BLaER1 treated with 17β-estradiol and CSF1 and Interleukin-3, amounts not matched to agents 10 nM and 100 nM (cell line): Measurements from ENCODE around the gene ADM2.

Experiments used
- H3K27ac ChIP-seq, 11 experiments: shearing (Covaris generic); formaldehyde crosslinking; 2 replicates each; pipeline ENCODE4 v1.8.1; 2022
- H3K27me3 ChIP-seq, 11 experiments: shearing (Covaris generic); formaldehyde crosslinking; 2 replicates each; pipeline ENCODE4 v1.8.1; 2022
- H3K36me3 ChIP-seq, 11 experiments: shearing (Covaris generic); formaldehyde crosslinking; 2 replicates each; pipeline ENCODE4 v1.8.1; 2022
- H3K4me1 ChIP-seq, 10 experiments: shearing (Covaris generic); formaldehyde crosslinking; 2 replicates each; pipeline ENCODE4 v1.8.1; 2022
- H3K4me2 ChIP-seq, 11 experiments: shearing (Covaris generic); formaldehyde crosslinking; 2 replicates each; pipeline ENCODE4 v1.8.1; 2022
- H3K4me3 ChIP-seq, 10 experiments: shearing (Covaris generic); formaldehyde crosslinking; 2 replicates each; pipeline ENCODE4 v1.8.1; 2022
- H3K9ac ChIP-seq, 11 experiments: shearing (Covaris generic); formaldehyde crosslinking; 2 replicates each; pipeline ENCODE4 v1.8.1; 2022
- H3K9me3 ChIP-seq, 11 experiments: shearing (Covaris generic); formaldehyde crosslinking; replicated peaks in 1 of 11; 2 replicates each; pipeline ENCODE4 v1.8.1; 2022
- H4K20me1 ChIP-seq, 11 experiments: shearing (Covaris generic); formaldehyde crosslinking; 2 replicates each; pipeline ENCODE4 v1.8.1; 2022
- Cebpa-rat ChIP-seq, 11 experiments: shearing (Covaris generic); IDR thresholded peaks; 2 replicates each; pipeline ENCODE4 v1.8.1; 2022

Gene ADM2

DNA sequence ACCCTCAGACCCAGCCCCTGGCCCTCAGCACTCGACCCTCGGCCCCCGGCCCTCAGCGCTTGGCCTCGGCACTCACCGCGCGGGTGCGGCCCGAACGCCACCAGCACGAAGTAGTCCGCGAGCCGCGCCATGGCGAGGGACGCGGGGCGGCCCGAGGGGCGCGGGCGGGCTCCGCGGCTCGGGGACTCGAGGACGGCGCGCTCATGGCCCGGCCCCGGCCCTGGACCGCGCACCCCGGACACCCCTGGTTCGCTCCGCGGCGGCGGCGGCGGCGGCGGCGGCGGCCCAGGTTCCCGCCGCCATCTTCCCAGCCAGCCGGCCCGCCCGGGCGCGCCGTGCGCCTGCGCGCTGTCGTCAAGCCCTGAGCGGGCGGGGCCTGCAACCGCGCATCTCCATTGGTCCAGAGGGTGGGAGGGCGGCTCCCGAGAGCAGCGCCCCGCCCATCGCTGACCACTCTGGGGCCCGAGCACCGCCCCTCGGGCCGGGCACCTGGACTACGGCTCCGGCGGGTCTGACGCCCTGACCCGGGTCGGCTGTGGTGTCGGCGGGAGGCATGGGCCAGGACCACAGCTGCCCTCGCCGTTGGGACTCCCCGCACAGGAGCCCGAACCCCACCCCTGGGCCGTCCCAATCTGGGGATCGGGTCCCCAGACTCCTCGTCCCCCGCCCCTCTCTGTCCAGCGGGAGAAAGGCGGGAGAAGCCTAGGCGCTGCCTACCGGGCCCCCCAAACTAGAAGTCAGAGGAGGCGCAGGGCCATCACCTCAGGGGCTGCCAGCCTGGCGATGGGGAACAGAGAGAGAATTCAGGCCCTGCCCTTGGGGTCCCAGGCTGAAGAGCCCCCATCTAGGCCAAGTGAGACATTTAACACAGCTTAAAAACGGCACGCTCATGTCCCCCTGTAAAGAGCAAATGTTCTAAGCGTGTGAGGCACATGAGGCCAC is 6.4 kb upstream of the ADM2 start, which contains the start of gene SBF1:
Gene SBF1 (minus strand): TSS at position 326 of the 942 bp plus-strand sequence. CDS start 195 bp downstream, at position 131.
- H3K27ac ChIP-seq = peak within 1 kb of the TSS; percentile 51 to 88 (median 80); a peak in 21 of 22 replicates
- peaks cover under 1 to 14% (median 5%) of the 10 kb centered on the region in 11 experiments; a peak in 20 of 22 replicates for H3K27me3 ChIP-seq
- peaks cover 57 to 82% (median 77%) of the 10 kb centered on the region in 10 experiments for H3K4me1 ChIP-seq
- peaks cover 43 to 47% (median 44%) of the 10 kb centered on the region in 11 experiments for H4K20me1 ChIP-seq
- H3K9ac ChIP-seq = peak within 1 kb of the TSS; percentile 80 to 94 (median 88)
- peak within 1 kb of the TSS; percentile 78 to 91 (median 82) for H3K4me3 ChIP-seq
- H3K9me3 ChIP-seq = no peaks in the 10 kb centered on the region
- peak within 1 kb of the TSS; percentile 87 to 100 (median 98) for H3K4me2 ChIP-seq
- peaks cover 0 to 13% (median 0%) of the 10 kb centered on the region in 11 experiments; a peak in 2 of 22 replicates for H3K36me3 ChIP-seq
- TF ChIP-seq Cebpa-rat (IDR thresholded peaks at IDR 0.05) = no peak

DNA sequence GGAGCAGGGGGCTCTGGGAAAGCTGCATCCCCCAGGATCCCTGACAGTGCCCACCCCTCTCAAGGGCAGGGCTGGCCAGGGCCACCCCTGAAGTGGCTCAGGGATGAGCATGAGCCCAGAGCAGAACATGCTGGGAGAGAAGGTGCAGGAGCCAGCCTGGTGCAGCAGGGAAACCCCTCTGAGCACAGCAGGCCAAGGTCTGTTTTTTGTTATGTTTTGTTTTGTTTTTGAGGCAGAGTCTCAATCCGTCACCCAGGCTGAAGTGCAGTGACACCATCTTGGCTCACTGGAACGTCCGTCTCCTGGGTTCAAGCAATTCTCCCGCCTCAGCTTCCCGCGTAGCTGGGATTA is 5.7 kb upstream of the ADM2 start:
- Histone ChIP-seq H3K27me3 (peaks cover 7 to 21% (median 11%) of the 10 kb centered on the region in 11 experiments; a peak in 21 of 22 replicates), H3K27ac (peak overlapping the region in 8 of 11 experiments; percentile 68 to 88 (median 82); a peak in 15 of 22 replicates), H3K4me3 (peak overlapping the region; percentile 78 to 91 (median 82); a peak in 19 of 20 replicates), H3K9ac (peak overlapping the region; percentile 80 to 94 (median 88); a peak in 20 of 22 replicates), H3K9me3 (no peaks in the 10 kb centered on the region), H3K4me2 (peak overlapping the region; percentile 87 to 99 (median 95)), H3K36me3 (peaks cover 0 to 13% (median 0%) of the 10 kb centered on the region in 11 experiments; a peak in 2 of 22 replicates), H4K20me1 (peaks cover 37 to 41% (median 37%) of the 10 kb centered on the region in 11 experiments), H3K4me1 (peaks cover 50 to 82% (median 74%) of the 10 kb centered on the region in 10 experiments)
- no peak for TF ChIP-seq Cebpa-rat (IDR thresholded peaks at IDR 0.05)

- Histone ChIP-seq H3K4me3 (no peak overlapping the region), H3K9ac (peak overlapping the region in 7 of 11 experiments; percentile 13 to 60 (median 40); a peak in 12 of 22 replicates), H3K36me3 (peaks cover 0 to 11% (median 0%) of the 10 kb centered on the region in 11 experiments; a peak in 2 of 22 replicates), H3K27me3 (peaks cover 19 to 33% (median 24%) of the 10 kb centered on the region in 11 experiments), H3K27ac (peak overlapping the region in 7 of 11 experiments; percentile 16 to 86 (median 60); a peak in 11 of 22 replicates), H3K4me2 (peak overlapping the region; percentile 31 to 99 (median 94); a peak in 21 of 22 replicates), H3K9me3 (no peaks in the 10 kb centered on the region; a peak in 3 of 22 replicates), H4K20me1 (peaks cover 24 to 28% (median 25%) of the 10 kb centered on the region in 11 experiments), H3K4me1 (peaks cover 45 to 82% (median 73%) of the 10 kb centered on the region in 10 experiments)
- TF ChIP-seq Cebpa-rat (IDR thresholded peaks at IDR 0.05) = no peak
Observed at GRCh38 chr22:50476868-50477267, 4.5 kb upstream of the ADM2 start.

GRCh38 chr22:50477923-50478322 is 3.4 kb upstream of the ADM2 start:
- no peak for TF ChIP-seq Cebpa-rat (IDR thresholded peaks at IDR 0.05)
- Histone ChIP-seq H3K9ac (0 out of 22 replicates have a peak overlapping the region, but pooled peaks of 2 of the 11 experiments have one; percentile 5 to 18), H3K4me2 (peak overlapping the region in 9 of 11 experiments; percentile 46 to 99 (median 95); a peak in 15 of 22 replicates), H3K27me3 (peaks cover 23 to 44% (median 34%) of the 10 kb centered on the region in 11 experiments), H3K36me3 (peaks cover 0 to 4% (median 0%) of the 10 kb centered on the region in 11 experiments; a peak in 1 of 22 replicates), H3K27ac (no peak overlapping the region), H3K4me1 (peaks cover 45 to 82% (median 73%) of the 10 kb centered on the region in 10 experiments), H3K4me3 (no peak overlapping the region), H3K9me3 (no peaks in the 10 kb centered on the region; a peak in 3 of 22 replicates), H4K20me1 (peaks cover 14 to 28% (median 17%) of the 10 kb centered on the region in 11 experiments)

- Histone ChIP-seq H3K9ac (no peak overlapping the region), H3K9me3 (no peaks in the 10 kb centered on the region; a peak in 3 of 22 replicates), H3K36me3 (no peaks in the 10 kb centered on the region), H3K27ac (no peak overlapping the region), H3K27me3 (peaks cover 23 to 49% (median 35%) of the 10 kb centered on the region in 11 experiments), H3K4me3 (no peak overlapping the region), H3K4me2 (no peak overlapping the region), H3K4me1 (peaks cover 40 to 88% (median 79%) of the 10 kb centered on the region in 10 experiments), H4K20me1 (peaks cover 0 to 26% (median 10%) of the 10 kb centered on the region in 11 experiments; a peak in 12 of 22 replicates)
- no peak for TF ChIP-seq Cebpa-rat (IDR thresholded peaks at IDR 0.05)
Observed at GRCh38 chr22:50479721-50480120, 1.6 kb upstream of the ADM2 start.

- TF ChIP-seq Cebpa-rat (IDR thresholded peaks at IDR 0.05) = no peak
- Histone ChIP-seq H3K4me1 (peaks cover 35 to 88% (median 80%) of the 10 kb centered on the region in 10 experiments), H3K9ac (peak overlapping the region in 10 of 11 experiments; percentile 12 to 87 (median 75); a peak in 16 of 22 replicates), H4K20me1 (peaks cover 0 to 36% (median 10%) of the 10 kb centered on the region in 11 experiments; a peak in 12 of 22 replicates), H3K36me3 (no peaks in the 10 kb centered on the region), H3K27me3 (peaks cover 23 to 49% (median 35%) of the 10 kb centered on the region in 11 experiments), H3K4me2 (peak overlapping the region; percentile 85 to 99 (median 93)), H3K9me3 (no peaks in the 10 kb centered on the region; a peak in 3 of 22 replicates), H3K27ac (peak overlapping the region in 3 of 11 experiments; percentile 28 to 84 (median 72); a peak in 3 of 22 replicates), H3K4me3 (peak overlapping the region; percentile 56 to 73 (median 64); a peak in 19 of 20 replicates)
Observed at GRCh38 chr22:50481045-50481439, 301 bp upstream of the ADM2 start.

DNA sequence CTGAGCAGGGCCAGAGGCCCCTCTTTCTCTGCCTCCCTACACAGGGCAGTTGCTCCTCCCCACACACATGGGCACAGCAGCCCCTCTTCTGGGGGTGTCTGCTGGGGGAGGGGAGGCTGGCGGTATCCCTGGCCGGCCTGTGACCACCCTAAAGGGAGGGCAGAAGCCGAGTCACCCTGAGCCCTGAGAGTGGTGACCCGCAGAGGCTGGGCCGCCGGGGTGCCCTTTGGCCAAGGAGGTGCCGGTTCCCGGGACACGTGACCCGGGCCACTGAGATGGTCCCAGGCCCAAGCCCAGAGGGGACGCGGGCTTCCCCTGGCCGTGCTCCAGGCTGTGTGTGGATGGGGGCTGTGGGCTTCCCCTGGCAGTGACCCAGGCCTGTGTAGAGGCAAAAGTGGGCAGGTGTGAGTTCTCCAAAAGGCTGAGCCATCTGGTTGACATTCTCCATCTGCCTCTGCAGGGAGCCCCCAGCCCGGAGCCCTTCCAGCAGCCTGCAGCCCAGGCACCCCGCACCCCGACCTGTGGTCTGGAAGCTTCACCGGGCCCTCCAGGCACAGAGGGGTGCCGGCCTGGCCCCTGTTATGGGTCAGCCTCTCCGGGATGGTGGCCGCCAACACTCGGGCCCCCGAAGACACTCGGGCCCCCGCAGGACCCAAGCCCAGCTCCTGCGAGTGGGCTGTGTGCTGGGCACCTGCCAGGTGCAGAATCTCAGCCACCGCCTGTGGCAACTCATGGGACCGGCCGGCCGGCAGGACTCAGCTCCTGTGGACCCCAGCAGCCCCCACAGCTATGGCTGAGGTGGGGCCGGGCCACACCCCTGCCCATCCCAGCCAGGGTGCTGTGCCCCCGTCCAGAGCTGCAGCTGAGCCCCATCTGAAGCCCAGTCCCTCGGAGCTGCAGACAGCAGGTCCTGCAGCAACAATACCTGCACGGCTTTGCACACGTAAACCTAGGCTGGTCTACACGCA is 1.0 kb downstream of the ADM2 start:
- Histone ChIP-seq H3K9me3 (no peaks in the 10 kb centered on the region; a peak in 3 of 22 replicates), H3K27ac (peak overlapping the region; percentile 28 to 84 (median 59); a peak in 19 of 22 replicates), H3K4me2 (peak overlapping the region; percentile 85 to 99 (median 93)), H3K4me3 (peak overlapping the region; percentile 56 to 73 (median 64)), H3K27me3 (peaks cover 23 to 49% (median 35%) of the 10 kb centered on the region in 11 experiments), H3K4me1 (peaks cover 33 to 85% (median 77%) of the 10 kb centered on the region in 10 experiments), H3K36me3 (no peaks in the 10 kb centered on the region), H3K9ac (peak overlapping the region; percentile 12 to 87 (median 73)), H4K20me1 (peaks cover 0 to 36% (median 10%) of the 10 kb centered on the region in 11 experiments; a peak in 12 of 22 replicates)
- no peak for TF ChIP-seq Cebpa-rat (IDR thresholded peaks at IDR 0.05)
